SH-SY5Y (cell line): ENCODE results near the gene NPBWR2.

Experiments used
- GATA2 ChIP-seq: IDR thresholded peaks from 2 replicates; pipeline ENCODE4 v1.6.1; 2011; ENCODE audit warnings: mild to moderate bottlenecking, low read depth, low read length
- GATA3 ChIP-seq: IDR thresholded peaks from 2 replicates; pipeline ENCODE4 v1.6.1; 2011; ENCODE audit warnings: low read depth, mild to moderate bottlenecking, low read length, moderate library complexity

NPBWR2 gene

DNA sequence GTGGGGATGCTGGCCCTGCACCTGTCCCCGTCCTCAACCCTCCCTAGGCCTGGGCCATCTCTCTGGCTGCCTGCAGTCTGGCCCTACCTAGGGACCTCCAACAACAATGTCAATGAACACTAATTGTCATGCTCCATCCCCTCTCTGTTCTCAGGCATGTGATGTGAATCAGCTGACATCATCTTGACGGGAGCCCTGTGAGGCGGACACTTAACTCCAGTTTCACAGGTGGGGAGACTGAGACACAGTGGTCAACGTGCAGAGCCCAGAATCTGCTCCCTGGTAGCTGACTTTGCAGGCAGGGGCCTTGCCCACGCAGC lies 45.1 kb downstream of the NPBWR2 start:
- TF ChIP-seq GATA2, result no peak
- no peak for TF ChIP-seq GATA3

DNA sequence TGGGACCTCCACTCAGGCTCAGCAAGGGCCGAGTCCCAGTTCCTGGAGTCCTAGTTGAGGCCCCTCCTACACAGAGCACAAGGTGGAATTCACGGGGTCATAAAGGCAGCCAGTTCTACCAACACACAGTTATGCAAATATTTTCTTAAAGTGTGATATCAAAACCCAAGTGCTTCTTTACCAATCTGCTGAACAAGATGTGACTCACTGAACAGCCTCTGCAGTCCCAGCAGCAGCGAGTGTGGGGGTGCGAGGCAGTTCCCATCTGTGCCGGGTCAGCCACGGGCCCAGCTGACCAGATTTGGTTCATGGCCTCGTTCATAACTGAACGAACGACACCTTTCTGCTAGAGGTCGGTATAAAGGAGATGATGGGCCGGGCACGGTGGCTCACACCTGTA lies 48.8 kb downstream of the NPBWR2 start:
- TF ChIP-seq GATA2 (no peak), GATA3 (no peak)

DNA sequence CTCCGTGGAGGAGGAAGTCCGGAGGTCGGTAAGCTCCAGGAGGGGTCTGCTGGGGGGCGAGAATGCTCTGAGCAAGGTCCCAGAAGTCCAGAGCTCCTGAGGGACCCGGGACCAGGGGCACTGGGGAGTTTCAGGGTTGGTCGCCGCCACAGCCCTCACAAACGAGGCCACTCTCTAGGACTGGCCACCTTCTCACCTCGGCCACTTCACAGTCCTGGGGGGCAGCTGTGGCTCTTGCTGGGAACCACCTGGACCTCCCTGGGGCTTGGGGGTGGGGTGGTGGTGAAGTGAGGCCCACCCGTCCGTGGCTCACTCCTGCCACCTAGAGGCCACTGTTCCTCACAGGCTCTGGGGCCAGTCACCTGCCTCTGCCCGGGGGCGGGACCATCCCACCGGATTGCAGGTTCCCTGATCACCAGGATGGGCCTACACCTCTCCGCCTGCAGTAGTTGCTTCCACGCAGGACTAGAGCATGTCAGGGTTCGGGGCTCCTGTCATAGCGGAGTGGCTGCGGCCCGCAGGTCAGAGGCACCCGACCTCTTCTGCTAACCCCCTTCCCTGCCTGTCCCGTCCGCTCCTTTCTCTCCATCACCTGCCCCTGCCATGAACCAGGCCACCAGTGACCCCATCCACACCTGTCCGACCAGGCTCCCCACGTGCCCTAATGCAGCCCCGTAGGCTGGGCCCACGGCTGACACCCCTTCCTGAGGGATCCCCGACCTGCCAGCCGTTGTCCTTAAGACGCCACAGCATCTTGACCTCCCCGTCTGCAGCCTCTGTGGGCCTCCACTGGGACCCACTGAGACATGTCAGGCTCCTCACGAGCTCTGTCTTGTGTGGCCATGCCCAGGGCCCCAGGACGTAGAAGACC lies 49.5 kb downstream of the NPBWR2 start:
- no peak for TF ChIP-seq GATA2
- TF ChIP-seq GATA3, result no peak

DNA sequence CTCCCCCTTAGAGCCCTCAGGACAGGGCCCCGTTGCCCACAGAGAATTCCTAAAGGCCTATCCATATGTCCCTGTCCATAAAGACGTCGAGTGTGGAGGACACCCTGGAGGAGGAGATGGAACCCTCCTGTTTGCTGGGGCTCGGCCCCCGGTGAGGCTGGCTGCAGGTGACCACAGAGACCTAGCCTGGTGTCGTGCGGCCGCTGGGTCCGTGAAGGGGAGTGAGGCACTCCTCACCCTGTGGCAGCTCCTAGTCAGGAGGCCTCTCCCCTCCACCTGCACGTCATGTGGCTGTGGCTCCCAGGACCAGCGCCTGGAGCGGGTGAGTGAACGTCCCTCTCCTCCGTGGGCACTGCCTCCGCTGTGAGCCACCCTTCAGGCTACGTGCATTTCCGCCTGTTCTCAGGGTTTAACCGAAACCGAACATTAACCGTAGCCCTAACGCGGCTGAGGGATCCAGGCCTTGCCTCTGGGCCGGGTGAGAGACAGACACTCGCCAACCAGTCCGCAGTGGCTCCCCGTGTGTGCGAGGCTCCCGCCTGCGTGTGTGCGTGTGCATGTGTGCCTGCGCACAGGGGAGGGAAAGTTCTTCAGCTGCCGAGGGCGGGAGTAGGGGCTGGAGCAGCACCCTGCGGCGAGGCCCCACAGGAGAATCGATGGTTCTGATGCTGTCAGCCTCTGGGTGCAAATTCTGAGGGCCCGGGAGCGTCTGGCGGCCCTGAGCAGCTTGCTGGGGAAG lies 50.3 kb downstream of the NPBWR2 start:
- TF ChIP-seq GATA2, result no peak
- TF ChIP-seq GATA3, result no peak

DNA sequence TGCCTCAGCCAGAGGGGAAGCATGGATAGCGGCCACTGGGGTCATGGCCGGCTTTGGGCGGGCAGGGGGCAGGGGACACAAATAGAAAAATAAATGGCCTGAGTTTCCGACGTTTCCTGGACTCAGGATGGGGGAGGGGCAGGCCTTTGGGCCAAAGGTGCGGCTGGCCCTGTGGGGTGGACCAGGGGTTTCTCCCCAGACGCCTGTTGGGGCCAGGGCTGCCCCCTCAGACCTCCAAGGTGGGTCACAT lies 50.8 kb downstream of the NPBWR2 start:
- TF ChIP-seq GATA2 (no peak), GATA3 (no peak)

DNA sequence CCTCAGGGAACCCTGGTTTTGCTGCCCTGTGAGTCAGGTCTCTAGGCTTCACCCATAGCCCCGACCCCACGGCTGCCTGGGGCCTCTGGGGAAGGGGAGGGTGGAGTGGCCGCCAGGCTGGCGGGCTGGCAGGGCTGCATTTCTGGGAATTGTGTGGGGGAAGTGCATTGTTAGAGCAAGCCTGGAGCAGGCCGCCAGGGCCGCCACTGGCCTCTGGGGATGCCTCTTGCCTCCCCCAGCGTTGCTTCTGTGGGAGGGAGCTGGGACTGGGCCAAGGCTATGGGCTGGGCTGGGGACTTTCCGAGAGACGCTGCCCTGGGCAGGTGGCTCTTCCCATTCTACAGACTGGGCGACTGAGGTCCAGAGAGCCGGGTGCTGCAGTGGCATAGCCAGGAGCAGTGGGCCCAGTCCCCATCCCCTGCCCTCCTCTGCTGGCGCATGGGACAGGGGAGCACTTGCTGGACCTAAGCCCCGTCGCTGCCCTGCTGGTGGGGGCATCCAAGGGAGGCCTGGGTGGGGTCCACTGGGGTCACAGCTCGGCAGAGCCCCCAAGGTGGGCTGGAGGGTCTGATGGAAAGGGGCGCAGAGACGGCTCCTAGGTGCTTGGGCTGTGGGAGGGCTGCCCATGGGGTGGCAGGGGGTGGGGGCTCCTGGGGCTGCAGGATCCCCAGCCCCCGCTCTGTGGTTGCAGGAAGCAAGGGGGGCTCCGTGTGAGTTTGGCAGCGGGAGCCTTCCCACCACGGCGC lies 51.3 kb downstream of the NPBWR2 start:
- TF ChIP-seq GATA3 (no peak), GATA2 (no peak)

DNA sequence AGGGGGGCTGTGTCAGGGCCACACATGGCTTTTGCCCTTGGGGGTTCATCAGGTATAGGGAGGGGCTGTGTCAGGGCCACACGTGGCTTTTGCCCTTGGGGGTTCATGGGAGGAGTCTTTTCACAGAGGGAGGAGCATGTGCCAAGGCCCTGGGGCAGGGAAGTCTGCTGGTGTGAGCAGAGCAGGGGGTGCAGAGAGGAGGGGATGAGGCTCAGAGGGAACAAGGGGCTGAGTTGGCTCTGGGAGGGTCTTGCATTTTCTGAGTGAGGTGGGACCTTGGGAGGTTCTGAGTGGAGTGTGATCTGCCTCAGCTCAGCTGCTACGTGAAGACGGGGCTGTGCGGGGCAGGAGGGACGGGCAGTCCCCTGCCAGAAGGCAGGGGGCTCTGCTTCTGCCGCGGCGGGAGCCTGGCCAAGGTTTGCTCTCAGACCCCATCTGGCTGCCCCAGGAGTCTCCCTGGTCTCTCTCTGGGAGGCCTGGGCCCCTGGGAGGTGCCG lies 51.9 kb downstream of the NPBWR2 start:
- TF ChIP-seq GATA2 (no peak), GATA3 (no peak)

DNA sequence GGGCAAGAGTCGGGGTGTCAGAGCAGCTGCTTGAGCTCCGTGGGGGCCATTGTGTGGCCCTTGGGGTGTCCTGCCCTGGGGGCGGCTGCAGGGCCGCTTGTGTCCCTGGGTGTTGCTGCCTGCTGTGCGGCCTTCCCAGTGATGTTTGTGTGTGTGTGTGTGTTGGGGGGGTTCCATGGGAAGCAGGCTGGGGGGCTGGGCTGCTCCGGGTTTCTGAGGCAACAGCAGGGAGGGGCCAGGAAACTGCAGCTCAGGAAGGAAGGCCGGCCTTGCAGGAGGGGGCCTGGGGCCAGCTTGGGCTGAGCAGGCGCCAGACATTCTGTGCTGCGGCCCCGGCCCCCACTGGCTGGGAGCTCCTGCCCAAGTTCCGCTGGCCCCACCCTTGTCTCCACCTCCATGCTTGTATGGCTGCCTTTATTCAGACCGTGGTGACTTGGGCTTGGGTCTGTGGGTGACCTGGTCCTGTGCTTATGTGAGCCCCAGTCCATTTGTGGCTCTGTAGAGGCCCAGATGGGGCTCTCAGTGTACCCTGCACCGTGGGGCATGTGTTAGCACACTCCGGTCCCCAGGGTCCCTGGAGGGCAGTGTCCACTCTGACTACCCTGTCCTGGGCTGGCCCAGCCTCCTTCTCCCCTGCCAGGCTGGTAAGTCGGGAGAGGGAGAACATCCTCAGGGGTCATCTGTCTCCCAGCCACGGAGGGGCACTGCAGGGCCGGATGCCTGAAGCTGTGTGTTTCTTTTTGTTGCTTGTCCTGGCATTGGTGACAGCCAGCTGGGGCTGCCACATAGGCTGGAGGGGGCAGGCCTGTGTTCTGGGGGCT lies 53.3 kb downstream of the NPBWR2 start:
- no peak for TF ChIP-seq GATA3
- TF ChIP-seq GATA2, result no peak
